Measurements from ENCODE around the gene PLK5.
"Not testable (repeated sequence)": the region's sequence is repeated elsewhere in the genome, so short reads cannot be mapped to it uniquely, and the experiment has no call there.

The PLK5 gene, protein sequence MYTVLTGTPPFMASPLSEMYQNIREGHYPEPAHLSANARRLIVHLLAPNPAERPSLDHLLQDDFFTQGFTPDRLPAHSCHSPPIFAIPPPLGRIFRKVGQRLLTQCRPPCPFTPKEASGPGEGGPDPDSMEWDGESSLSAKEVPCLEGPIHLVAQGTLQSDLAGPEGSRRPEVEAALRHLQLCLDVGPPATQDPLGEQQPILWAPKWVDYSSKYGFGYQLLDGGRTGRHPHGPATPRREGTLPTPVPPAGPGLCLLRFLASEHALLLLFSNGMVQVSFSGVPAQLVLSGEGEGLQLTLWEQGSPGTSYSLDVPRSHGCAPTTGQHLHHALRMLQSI
- 0 to 0.42 (median 0.06) reads per million in 9 experiments for total RNA-seq

GRCh38 chr19:1523412-1524286, at the start of gene PLK5:
Gene PLK5, plus strand, starts transcription at chr19:1524077. Its CDS starts 2,920 bp downstream, at chr19:1526997.
- H3K4me1 Mint-ChIP-seq (ENCODE audit: low read depth in 2 of 2): peaks cover 5 to 10% of the 10 kb centered on the region in 2 donors
- H3K27ac Mint-ChIP-seq: no peak within 1 kb of the TSS
- H3K4me3 Mint-ChIP-seq: no peak within 1 kb of the TSS
- no peaks in the 10 kb centered on the region for H3K9me3 Mint-ChIP-seq
- ATAC-seq (replicated peaks): no peak
- H3K27me3 Mint-ChIP-seq: peaks cover 28 to 60% of the 10 kb centered on the region in 2 donors
- no peak for DNase-seq
- peaks cover 3% of the 10 kb centered on the region for H3K36me3 Mint-ChIP-seq (ENCODE audit: insufficient read depth)

DNA sequence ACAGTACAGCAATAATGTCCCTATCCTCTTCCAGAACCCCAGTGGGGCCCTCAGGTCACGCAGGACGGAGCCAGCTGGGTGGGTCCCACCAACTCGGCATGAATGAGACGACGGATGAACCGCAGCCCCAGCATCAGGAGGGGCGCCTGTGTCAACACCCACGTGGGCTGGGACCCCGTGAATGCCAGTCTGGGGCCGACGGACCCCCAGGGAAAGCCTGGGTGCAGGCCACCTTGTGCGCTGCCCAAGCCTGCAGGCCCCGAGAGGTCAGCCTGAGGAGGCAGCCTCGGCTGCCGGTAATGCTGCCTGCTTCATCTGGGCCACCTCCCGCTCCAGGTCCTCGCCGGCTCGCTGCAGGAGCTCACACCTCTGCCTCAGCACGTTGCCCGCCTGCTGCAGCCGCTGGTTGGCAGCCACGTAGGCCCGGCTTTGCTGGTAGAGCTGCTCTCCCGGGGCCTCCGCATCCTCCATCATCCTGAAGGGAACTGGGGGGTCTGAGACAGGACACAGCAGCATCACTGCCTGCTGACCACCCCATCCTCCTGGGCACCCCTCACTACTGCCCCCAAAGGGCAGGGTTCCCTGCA, 49.0 kb upstream of the PLK5 start:
- Mint-ChIP-seq H3K9me3 (no peaks in the 10 kb centered on the region), H3K27ac (no peak overlapping the region), H3K4me1 (ENCODE audit: low read depth in 2 of 2) (peaks cover 6 to 28% of the 10 kb centered on the region in 2 donors), H3K36me3 (ENCODE audit: insufficient read depth) (peaks cover 19% of the 10 kb centered on the region), H3K4me3 (no peak overlapping the region), H3K27me3 (peaks cover 0 to 18% of the 10 kb centered on the region in 2 donors)
- ATAC-seq (replicated peaks) (no peak), DNase-seq (no peak)

DNA sequence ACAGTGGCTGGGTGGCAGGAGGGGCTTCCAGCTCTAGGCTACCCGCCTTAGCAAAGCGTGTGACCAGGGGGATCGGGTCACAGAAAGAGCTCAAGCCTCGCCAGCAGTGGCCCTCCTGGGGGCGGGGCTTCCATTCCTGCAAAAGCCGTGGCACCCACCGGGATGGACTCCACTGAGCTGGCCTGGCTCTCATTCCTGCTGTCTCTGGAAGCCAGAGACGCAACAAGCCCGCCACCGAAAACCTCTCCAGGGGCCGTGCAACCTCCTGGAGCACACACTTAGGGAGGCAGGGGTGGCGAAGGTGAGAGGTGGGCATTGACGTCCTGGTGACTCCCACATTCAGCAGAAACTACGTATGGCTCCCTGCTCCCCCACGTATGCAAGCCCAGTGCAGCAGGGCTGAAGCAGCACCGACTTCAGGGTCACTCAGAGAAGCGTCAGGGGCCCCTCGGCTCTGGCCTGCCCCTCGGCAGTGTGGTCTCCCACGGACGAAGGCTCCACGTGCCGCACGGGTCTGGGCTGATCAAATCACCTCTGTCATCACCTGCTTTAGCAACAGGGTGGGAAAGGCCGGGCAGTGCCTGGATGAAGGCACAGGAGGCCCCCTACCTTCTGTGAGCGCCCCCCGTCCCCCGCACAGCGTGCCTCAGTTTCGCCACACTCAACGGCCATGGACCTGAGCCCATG, 48.0 kb upstream of the PLK5 start:
- H3K9me3 Mint-ChIP-seq: no peaks in the 10 kb centered on the region
- no peak for DNase-seq
- ATAC-seq (replicated peaks): no peak
- H3K36me3 Mint-ChIP-seq (ENCODE audit: insufficient read depth): peaks cover 19% of the 10 kb centered on the region
- no peak overlapping the region for H3K27ac Mint-ChIP-seq
- H3K4me1 Mint-ChIP-seq (ENCODE audit: low read depth in 2 of 2): peaks cover 11 to 24% of the 10 kb centered on the region in 2 donors
- H3K27me3 Mint-ChIP-seq: peaks cover 0 to 18% of the 10 kb centered on the region in 2 donors
- no peak overlapping the region for H3K4me3 Mint-ChIP-seq

- not testable (repeated sequence) for H3K9me3 Mint-ChIP-seq; DNase-seq; ATAC-seq (replicated peaks); H3K27ac Mint-ChIP-seq; H3K27me3 Mint-ChIP-seq
- Mint-ChIP-seq H3K4me1 (ENCODE audit: low read depth in 2 of 2) (peaks cover 11 to 21% of the 10 kb centered on the region in 2 donors), H3K4me3 (peak overlapping the region in 1 of 2 donors; percentile 12), H3K36me3 (ENCODE audit: insufficient read depth) (peaks cover 19% of the 10 kb centered on the region)
Measured at GRCh38 chr19:1477056-1477455, 46.8 kb upstream of the PLK5 start.

- peak within 1 kb of the TSS; percentile 95 to 98 for H3K27ac Mint-ChIP-seq
- peak; percentile 85 to 88 (median 88) for DNase-seq
- H3K36me3 Mint-ChIP-seq (ENCODE audit: insufficient read depth): peaks cover 23% of the 10 kb centered on the region
- peaks cover 11 to 15% of the 10 kb centered on the region in 2 donors for H3K4me1 Mint-ChIP-seq (ENCODE audit: low read depth in 2 of 2)
- peak within 1 kb of the TSS; percentile 88 to 93 for H3K4me3 Mint-ChIP-seq
- no peaks in the 10 kb centered on the region for H3K27me3 Mint-ChIP-seq
- no peaks in the 10 kb centered on the region for H3K9me3 Mint-ChIP-seq
- ATAC-seq (replicated peaks): peak; percentile 98
Measured at GRCh38 chr19:1478934-1479707, 44.8 kb upstream of the PLK5 start, which contains the start of gene C19orf25. Gene C19orf25, minus strand, starts transcription at chr19:1479215. Its CDS starts 312 bp downstream, at chr19:1478903.

- DNase-seq: no peak
- Mint-ChIP-seq H3K4me1 (ENCODE audit: low read depth in 2 of 2) (peaks cover 10 to 11% of the 10 kb centered on the region in 2 donors), H3K36me3 (ENCODE audit: insufficient read depth) (peaks cover 16% of the 10 kb centered on the region), H3K4me3 (no peak overlapping the region), H3K9me3 (no peaks in the 10 kb centered on the region), H3K27me3 (no peaks in the 10 kb centered on the region), H3K27ac (no peak overlapping the region)
- ATAC-seq (replicated peaks): no peak
Measured at GRCh38 chr19:1481224-1481892, 42.5 kb upstream of the PLK5 start.

GRCh38 chr19:1481893-1482360, 42.0 kb upstream of the PLK5 start:
- peaks cover 13% of the 10 kb centered on the region for H3K36me3 Mint-ChIP-seq (ENCODE audit: insufficient read depth)
- no peaks in the 10 kb centered on the region for H3K9me3 Mint-ChIP-seq
- no peaks in the 10 kb centered on the region for H3K27me3 Mint-ChIP-seq
- peaks cover 10 to 11% of the 10 kb centered on the region in 2 donors for H3K4me1 Mint-ChIP-seq (ENCODE audit: low read depth in 2 of 2)
- DNase-seq (no peak), ATAC-seq (replicated peaks) (no peak)
- H3K4me3 Mint-ChIP-seq: no peak overlapping the region
- no peak overlapping the region for H3K27ac Mint-ChIP-seq

DNA sequence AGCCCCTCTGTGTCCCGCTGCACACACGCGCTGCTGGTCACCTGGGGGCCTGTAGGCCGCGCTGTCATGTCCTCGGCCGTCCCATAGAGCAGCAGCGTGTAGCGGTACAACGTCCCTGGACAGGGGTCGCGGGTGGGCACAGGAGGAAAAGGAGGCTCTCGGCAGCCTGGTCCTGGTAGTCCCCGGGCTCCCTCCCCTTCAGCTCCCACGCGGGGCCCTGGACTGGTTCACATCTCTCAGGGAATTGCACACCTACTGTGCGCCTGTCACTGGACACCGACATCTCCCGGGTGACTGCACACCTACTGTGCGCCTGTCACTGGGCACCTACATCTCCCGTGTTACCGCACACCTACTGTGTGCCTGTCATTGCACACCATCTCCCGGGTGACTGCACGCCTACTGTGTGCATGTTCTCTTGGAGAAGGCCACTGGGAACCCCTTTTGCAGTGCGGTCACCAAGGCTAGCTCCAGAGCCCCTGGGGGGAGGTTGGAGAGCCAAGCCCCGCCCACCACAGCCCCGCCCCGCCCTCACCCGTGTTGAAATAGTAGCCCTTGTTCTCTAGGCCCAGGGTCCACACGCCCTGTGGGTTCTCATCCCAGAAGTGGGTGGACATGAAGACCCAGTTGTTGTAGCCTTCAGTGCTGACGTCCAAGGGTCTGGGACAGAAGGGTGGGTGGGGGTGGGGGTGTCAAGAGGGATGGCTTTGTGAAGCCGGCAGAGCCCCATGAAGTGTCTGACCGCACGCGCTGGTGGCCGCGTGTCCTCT, 41.3 kb upstream of the PLK5 start:
- DNase-seq (no peak), ATAC-seq (replicated peaks) (no peak)
- Mint-ChIP-seq H3K4me1 (ENCODE audit: low read depth in 2 of 2) (peaks cover 10 to 11% of the 10 kb centered on the region in 2 donors), H3K9me3 (no peaks in the 10 kb centered on the region), H3K27ac (no peak overlapping the region), H3K36me3 (ENCODE audit: insufficient read depth) (peaks cover 11% of the 10 kb centered on the region), H3K27me3 (no peaks in the 10 kb centered on the region), H3K4me3 (no peak overlapping the region)

GRCh38 chr19:1483131-1483978, 40.5 kb upstream of the PLK5 start:
- no peak overlapping the region for H3K27ac Mint-ChIP-seq

DNA sequence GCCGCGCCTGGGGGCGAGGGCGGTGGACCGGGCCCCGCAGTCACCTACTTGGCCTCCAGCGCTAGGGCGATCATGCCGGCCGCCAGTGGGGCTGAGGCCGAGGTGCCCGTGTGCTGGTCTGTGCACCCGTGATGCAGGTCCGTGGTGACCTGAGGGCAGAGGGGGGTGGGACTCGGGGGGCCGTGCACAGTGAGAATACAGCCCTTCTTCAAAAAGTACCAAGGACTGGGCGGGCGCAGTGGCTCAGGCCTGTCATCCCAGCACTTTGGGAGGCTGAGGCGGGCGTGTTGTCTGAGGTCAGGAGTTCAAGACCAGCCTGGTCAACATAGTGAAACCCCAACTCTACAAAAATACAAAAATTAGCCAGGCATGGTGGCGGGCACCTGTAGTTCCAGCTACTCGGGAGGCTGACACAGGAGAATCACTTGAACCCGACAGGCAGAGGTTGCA, 39.9 kb upstream of the PLK5 start:
- H3K27me3 Mint-ChIP-seq: no peaks in the 10 kb centered on the region
- no peak overlapping the region for H3K27ac Mint-ChIP-seq
- ATAC-seq (replicated peaks) (no peak), DNase-seq (no peak)
- H3K9me3 Mint-ChIP-seq: no peaks in the 10 kb centered on the region
- no peak overlapping the region for H3K4me3 Mint-ChIP-seq
- peaks cover 3 to 9% of the 10 kb centered on the region in 2 donors for H3K4me1 Mint-ChIP-seq (ENCODE audit: low read depth in 2 of 2)
- peaks cover 9% of the 10 kb centered on the region for H3K36me3 Mint-ChIP-seq (ENCODE audit: insufficient read depth)

More at GRCh38 chr19:1483131-1483978, 40.5 kb upstream of the PLK5 start:
- Mint-ChIP-seq H3K27me3 (no peaks in the 10 kb centered on the region), H3K36me3 (ENCODE audit: insufficient read depth) (peaks cover 11% of the 10 kb centered on the region), H3K4me3 (no peak overlapping the region), H3K9me3 (no peaks in the 10 kb centered on the region), H3K4me1 (ENCODE audit: low read depth in 2 of 2) (peaks cover 5 to 11% of the 10 kb centered on the region in 2 donors)
- DNase-seq (no peak), ATAC-seq (replicated peaks) (no peak)

Measured in effector memory CD8-positive, alpha-beta T cell (primary cell).